ENCODE data around the gene PTPRN2.

GRCh38 chr7:158052381-158053060, 535.1 kb downstream of the PTPRN2 start:
- TF ChIP-seq, protein P1, sequence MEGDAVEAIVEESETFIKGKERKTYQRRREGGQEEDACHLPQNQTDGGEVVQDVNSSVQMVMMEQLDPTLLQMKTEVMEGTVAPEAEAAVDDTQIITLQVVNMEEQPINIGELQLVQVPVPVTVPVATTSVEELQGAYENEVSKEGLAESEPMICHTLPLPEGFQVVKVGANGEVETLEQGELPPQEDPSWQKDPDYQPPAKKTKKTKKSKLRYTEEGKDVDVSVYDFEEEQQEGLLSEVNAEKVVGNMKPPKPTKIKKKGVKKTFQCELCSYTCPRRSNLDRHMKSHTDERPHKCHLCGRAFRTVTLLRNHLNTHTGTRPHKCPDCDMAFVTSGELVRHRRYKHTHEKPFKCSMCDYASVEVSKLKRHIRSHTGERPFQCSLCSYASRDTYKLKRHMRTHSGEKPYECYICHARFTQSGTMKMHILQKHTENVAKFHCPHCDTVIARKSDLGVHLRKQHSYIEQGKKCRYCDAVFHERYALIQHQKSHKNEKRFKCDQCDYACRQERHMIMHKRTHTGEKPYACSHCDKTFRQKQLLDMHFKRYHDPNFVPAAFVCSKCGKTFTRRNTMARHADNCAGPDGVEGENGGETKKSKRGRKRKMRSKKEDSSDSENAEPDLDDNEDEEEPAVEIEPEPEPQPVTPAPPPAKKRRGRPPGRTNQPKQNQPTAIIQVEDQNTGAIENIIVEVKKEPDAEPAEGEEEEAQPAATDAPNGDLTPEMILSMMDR (IDR thresholded peaks at IDR 0.05): no peak
- no peak for TF ChIP-seq RAD21 (IDR thresholded peaks at IDR 0.05; ENCODE audit: low read length)
- no peak for TF ChIP-seq POLR2AphosphoS5 (IDR thresholded peaks at IDR 0.05; ENCODE audit: low read depth, low read length)
- TF ChIP-seq YY1 (IDR thresholded peaks at IDR 0.05; ENCODE audit: low read depth): no peak
- TF ChIP-seq, protein P2, sequence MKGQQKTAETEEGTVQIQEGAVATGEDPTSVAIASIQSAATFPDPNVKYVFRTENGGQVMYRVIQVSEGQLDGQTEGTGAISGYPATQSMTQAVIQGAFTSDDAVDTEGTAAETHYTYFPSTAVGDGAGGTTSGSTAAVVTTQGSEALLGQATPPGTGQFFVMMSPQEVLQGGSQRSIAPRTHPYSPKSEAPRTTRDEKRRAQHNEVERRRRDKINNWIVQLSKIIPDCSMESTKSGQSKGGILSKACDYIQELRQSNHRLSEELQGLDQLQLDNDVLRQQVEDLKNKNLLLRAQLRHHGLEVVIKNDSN (IDR thresholded peaks at IDR 0.05; ENCODE audit: borderline replicate concordance, low read depth): no peak
- no peak for TF ChIP-seq SIN3A (IDR thresholded peaks at IDR 0.05; ENCODE audit: borderline replicate concordance, low read depth, low read length)
